ENCODE measurements around the gene CENPU. TPM values are rescaled to one million over a fixed set of nuclear protein-coding genes. Genes with fewer than 3 reads are reported as not detected.
A peak's percentile ranks its signal among the peaks of the same experiment; 100 is the strongest.

The CENPU gene
- total and polyA plus RNA-seq, 2 of the 13 experiments (the other 11 are each of a cell fraction or from before 2014, with no cell fraction given), result 11.7 to 35.8 TPM

DNA sequence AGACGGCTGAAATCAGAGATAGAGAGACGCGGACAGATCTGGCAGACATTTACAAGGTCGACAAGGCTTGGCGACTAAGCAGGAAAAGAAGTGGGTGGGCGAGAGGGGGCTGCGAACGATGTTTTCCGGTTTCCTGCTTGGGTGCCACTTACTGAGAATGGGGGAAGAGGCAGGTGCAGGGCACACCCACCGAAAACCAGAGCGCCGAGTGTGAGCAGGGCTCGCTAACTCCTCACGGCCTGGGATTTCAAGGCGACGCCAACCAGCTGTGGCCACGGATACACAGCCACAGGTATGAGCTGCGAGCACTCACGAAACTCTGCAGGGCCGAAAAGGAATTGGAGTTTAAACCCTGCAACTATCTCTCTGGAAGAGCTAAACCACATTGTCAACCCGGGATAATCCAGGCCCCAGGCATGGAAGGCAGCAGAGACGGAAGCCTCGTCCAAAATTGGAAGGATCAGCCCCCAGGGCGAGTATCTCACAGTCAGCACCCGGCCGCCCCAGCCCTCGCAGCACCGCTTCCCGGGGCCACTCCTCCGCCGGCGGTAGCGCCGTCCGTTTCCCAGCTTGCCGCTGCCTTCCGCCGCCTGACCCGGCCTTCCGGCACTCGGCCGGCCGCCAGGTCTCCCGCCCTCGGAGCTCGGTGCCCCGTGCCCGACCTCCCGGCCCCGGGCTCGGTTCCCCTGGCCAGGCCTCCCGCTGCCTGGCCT lies 85.4 kb downstream of the CENPU start (continued):
- TF ChIP-seq, protein P1, sequence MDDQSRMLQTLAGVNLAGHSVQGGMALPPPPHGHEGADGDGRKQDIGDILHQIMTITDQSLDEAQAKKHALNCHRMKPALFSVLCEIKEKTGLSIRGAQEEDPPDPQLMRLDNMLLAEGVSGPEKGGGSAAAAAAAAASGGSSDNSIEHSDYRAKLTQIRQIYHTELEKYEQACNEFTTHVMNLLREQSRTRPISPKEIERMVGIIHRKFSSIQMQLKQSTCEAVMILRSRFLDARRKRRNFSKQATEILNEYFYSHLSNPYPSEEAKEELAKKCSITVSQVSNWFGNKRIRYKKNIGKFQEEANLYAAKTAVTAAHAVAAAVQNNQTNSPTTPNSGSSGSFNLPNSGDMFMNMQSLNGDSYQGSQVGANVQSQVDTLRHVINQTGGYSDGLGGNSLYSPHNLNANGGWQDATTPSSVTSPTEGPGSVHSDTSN (CRISPR knock-in tag; IDR thresholded peaks at IDR 0.05; ENCODE audit: borderline replicate concordance), result no peak
- TF ChIP-seq ZNF232 (CRISPR knock-in tag; IDR thresholded peaks at IDR 0.05; ENCODE audit: borderline replicate concordance), result peak; percentile 46; the same call in 1 of the 2 replicates
- peak; percentile 68 for TF ChIP-seq YEATS4 (CRISPR knock-in tag; IDR thresholded peaks at IDR 0.05; ENCODE audit: borderline replicate concordance)
- TF ChIP-seq, protein P2, sequence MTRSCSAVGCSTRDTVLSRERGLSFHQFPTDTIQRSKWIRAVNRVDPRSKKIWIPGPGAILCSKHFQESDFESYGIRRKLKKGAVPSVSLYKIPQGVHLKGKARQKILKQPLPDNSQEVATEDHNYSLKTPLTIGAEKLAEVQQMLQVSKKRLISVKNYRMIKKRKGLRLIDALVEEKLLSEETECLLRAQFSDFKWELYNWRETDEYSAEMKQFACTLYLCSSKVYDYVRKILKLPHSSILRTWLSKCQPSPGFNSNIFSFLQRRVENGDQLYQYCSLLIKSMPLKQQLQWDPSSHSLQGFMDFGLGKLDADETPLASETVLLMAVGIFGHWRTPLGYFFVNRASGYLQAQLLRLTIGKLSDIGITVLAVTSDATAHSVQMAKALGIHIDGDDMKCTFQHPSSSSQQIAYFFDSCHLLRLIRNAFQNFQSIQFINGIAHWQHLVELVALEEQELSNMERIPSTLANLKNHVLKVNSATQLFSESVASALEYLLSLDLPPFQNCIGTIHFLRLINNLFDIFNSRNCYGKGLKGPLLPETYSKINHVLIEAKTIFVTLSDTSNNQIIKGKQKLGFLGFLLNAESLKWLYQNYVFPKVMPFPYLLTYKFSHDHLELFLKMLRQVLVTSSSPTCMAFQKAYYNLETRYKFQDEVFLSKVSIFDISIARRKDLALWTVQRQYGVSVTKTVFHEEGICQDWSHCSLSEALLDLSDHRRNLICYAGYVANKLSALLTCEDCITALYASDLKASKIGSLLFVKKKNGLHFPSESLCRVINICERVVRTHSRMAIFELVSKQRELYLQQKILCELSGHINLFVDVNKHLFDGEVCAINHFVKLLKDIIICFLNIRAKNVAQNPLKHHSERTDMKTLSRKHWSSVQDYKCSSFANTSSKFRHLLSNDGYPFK (CRISPR knock-in tag; IDR thresholded peaks at IDR 0.05; ENCODE audit: borderline replicate concordance), result no peak; the same call in 1 of the 2 replicates
- TF ChIP-seq, protein P3, sequence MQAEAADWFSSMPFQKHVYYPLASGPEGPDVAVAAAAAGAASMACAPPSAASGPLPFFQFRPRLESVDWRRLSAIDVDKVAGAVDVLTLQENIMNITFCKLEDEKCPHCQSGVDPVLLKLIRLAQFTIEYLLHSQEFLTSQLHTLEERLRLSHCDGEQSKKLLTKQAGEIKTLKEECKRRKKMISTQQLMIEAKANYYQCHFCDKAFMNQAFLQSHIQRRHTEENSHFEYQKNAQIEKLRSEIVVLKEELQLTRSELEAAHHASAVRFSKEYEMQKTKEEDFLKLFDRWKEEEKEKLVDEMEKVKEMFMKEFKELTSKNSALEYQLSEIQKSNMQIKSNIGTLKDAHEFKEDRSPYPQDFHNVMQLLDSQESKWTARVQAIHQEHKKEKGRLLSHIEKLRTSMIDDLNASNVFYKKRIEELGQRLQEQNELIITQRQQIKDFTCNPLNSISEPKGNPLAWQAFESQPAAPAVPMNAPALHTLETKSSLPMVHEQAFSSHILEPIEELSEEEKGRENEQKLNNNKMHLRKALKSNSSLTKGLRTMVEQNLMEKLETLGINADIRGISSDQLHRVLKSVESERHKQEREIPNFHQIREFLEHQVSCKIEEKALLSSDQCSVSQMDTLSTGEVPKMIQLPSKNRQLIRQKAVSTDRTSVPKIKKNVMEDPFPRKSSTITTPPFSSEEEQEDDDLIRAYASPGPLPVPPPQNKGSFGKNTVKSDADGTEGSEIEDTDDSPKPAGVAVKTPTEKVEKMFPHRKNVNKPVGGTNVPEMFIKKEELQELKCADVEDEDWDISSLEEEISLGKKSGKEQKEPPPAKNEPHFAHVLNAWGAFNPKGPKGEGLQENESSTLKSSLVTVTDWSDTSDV (CRISPR knock-in tag; IDR thresholded peaks at IDR 0.05), result 0 out of 2 replicates have a peak, but pooled peaks have one; percentile 7
- TF ChIP-seq, protein P4, sequence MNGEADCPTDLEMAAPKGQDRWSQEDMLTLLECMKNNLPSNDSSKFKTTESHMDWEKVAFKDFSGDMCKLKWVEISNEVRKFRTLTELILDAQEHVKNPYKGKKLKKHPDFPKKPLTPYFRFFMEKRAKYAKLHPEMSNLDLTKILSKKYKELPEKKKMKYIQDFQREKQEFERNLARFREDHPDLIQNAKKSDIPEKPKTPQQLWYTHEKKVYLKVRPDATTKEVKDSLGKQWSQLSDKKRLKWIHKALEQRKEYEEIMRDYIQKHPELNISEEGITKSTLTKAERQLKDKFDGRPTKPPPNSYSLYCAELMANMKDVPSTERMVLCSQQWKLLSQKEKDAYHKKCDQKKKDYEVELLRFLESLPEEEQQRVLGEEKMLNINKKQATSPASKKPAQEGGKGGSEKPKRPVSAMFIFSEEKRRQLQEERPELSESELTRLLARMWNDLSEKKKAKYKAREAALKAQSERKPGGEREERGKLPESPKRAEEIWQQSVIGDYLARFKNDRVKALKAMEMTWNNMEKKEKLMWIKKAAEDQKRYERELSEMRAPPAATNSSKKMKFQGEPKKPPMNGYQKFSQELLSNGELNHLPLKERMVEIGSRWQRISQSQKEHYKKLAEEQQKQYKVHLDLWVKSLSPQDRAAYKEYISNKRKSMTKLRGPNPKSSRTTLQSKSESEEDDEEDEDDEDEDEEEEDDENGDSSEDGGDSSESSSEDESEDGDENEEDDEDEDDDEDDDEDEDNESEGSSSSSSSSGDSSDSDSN (CRISPR knock-in tag; IDR thresholded peaks at IDR 0.05), result peak; percentile 83; the same call in 1 of the 2 replicates
- TF ChIP-seq TAF1 (CRISPR knock-in tag; IDR thresholded peaks at IDR 0.05), result no peak
- peak; percentile 67; the same call in 1 of the 2 replicates for TF ChIP-seq ZNF607 (CRISPR knock-in tag; IDR thresholded peaks at IDR 0.05; ENCODE audit: borderline replicate concordance)
- TF ChIP-seq, protein P5, sequence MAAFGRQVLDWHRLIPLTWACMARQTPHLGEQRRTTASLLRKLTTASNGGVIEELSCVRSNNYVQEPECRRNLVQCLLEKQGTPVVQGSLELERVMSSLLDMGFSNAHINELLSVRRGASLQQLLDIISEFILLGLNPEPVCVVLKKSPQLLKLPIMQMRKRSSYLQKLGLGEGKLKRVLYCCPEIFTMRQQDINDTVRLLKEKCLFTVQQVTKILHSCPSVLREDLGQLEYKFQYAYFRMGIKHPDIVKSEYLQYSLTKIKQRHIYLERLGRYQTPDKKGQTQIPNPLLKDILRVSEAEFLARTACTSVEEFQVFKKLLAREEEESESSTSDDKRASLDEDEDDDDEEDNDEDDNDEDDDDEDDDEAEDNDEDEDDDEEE (CRISPR knock-in tag; IDR thresholded peaks at IDR 0.05), result 0 out of 2 replicates have a peak, but pooled peaks have one; percentile 72
- peak; percentile 15; the same call in 1 of the 2 replicates for TF ChIP-seq ZNF501 (CRISPR knock-in tag; IDR thresholded peaks at IDR 0.05)
- TF ChIP-seq SALL1 (CRISPR knock-in tag; IDR thresholded peaks at IDR 0.05), result 0 out of 2 replicates have a peak, but pooled peaks have one; percentile 7
- TF ChIP-seq, protein P6, sequence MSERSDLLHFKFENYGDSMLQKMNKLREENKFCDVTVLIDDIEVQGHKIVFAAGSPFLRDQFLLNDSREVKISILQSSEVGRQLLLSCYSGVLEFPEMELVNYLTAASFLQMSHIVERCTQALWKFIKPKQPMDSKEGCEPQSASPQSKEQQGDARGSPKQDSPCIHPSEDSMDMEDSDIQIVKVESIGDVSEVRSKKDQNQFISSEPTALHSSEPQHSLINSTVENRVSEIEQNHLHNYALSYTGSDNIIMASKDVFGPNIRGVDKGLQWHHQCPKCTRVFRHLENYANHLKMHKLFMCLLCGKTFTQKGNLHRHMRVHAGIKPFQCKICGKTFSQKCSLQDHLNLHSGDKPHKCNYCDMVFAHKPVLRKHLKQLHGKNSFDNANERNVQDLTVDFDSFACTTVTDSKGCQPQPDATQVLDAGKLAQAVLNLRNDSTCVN (CRISPR knock-in tag; IDR thresholded peaks at IDR 0.05; ENCODE audit: borderline replicate concordance), result 0 out of 2 replicates have a peak, but pooled peaks have one; percentile 16
- TF ChIP-seq, protein P7, sequence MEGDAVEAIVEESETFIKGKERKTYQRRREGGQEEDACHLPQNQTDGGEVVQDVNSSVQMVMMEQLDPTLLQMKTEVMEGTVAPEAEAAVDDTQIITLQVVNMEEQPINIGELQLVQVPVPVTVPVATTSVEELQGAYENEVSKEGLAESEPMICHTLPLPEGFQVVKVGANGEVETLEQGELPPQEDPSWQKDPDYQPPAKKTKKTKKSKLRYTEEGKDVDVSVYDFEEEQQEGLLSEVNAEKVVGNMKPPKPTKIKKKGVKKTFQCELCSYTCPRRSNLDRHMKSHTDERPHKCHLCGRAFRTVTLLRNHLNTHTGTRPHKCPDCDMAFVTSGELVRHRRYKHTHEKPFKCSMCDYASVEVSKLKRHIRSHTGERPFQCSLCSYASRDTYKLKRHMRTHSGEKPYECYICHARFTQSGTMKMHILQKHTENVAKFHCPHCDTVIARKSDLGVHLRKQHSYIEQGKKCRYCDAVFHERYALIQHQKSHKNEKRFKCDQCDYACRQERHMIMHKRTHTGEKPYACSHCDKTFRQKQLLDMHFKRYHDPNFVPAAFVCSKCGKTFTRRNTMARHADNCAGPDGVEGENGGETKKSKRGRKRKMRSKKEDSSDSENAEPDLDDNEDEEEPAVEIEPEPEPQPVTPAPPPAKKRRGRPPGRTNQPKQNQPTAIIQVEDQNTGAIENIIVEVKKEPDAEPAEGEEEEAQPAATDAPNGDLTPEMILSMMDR (CRISPR knock-in tag; IDR thresholded peaks at IDR 0.05), result peak; percentile 20; the same call in 1 of the 2 replicates
